CD14-positive monocyte (primary cell): Measurements from ENCODE around the gene LRRN2. TPM values are rescaled to one million over a fixed set of nuclear protein-coding genes. Genes with fewer than 3 reads are reported as not detected.

Experiments
- DNase-seq, 3 donors: peaks; one replicate each; pipeline ENCODE4 v3.0.0-alpha.2; 2011 to 2022
- H2AFZ ChIP-seq: 2 replicates; pipeline ENCODE4 v1.6.0; 2012; ENCODE audit warnings: mild to moderate bottlenecking, low read depth, low read length, inconsistent platforms; ENCODE audit not compliant: insufficient read depth, poor library complexity, severe bottlenecking
- H3K27ac ChIP-seq, 2 donors: 1 replicate in 1 of 2; 2 replicates in 1 of 2; pipeline ENCODE4 v1.5.1; 2012 to 2013; ENCODE audit warnings: low read length in 2 of 2, control low read depth in 1 of 2, inconsistent platforms in 1 of 2, low read depth in 1 of 2, mild to moderate bottlenecking in 1 of 2
- H3K27me3 ChIP-seq, 2 donors: one replicate each; pipeline versions ENCODE4 v1.6.0 to v1.6.1; 2011 to 2013; ENCODE audit warnings: low read length in 2 of 2; ENCODE audit not compliant: control insufficient read depth in 2 of 2, insufficient read depth in 2 of 2
- H3K36me3 ChIP-seq, 2 donors: replicated peaks in 1 of 2; 1 replicate in 1 of 2; 2 replicates in 1 of 2; pipeline versions ENCODE4 v1.5.1 to v1.6.1; 2012 to 2013; ENCODE audit warnings: low read length in 2 of 2, control low read depth in 1 of 2, inconsistent platforms in 1 of 2, mild to moderate bottlenecking in 1 of 2; ENCODE audit not compliant: insufficient read depth in 2 of 2, control insufficient read depth in 1 of 2
- H3K4me1 ChIP-seq, 2 donors: 1 replicate in 1 of 2; 2 replicates in 1 of 2; pipeline versions ENCODE4 v1.5.1 to v1.6.1; 2012 to 2013; ENCODE audit warnings: low read length in 2 of 2, control low read depth in 1 of 2, inconsistent platforms in 1 of 2, mild to moderate bottlenecking in 1 of 2, moderate library complexity in 1 of 2; ENCODE audit not compliant: insufficient read depth in 2 of 2, control insufficient read depth in 1 of 2
- H3K4me2 ChIP-seq: replicated peaks from 2 replicates; pipeline ENCODE3; 2012; ENCODE audit warnings: low read length, moderate library complexity, mild to moderate bottlenecking; ENCODE audit not compliant: poor library complexity, severe bottlenecking; ENCODE audit errors: extremely low read depth
- H3K4me3 ChIP-seq, 3 experiments: fragments of 200-600 bp in 1 of 3; sonication (generic) in 1 of 3; replicated peaks in 1 of 3; 1 replicate in 2 of 3; 2 replicates in 1 of 3; pipeline ENCODE4 v1.5.1; 2011 to 2013; ENCODE audit warnings: low read length in 3 of 3, mild to moderate bottlenecking in 3 of 3, control low read depth in 2 of 3, low read depth in 2 of 3, inconsistent platforms in 1 of 3, moderate library complexity in 1 of 3
- H3K79me2 ChIP-seq: 2 replicates; pipeline ENCODE4 v1.6.0; 2012; ENCODE audit warnings: mild to moderate bottlenecking, control low read depth, inconsistent platforms, low read length, moderate library complexity; ENCODE audit not compliant: insufficient read depth
- H3K9ac ChIP-seq: 2 replicates; pipeline ENCODE4 v1.6.0; 2017; ENCODE audit warnings: low read length, mild to moderate bottlenecking; ENCODE audit not compliant: insufficient read depth, poor library complexity, severe bottlenecking
- H3K9me3 ChIP-seq, 2 donors: replicated peaks in 1 of 2; 1 replicate in 1 of 2; 2 replicates in 1 of 2; pipeline versions ENCODE4 v1.5.1 to v1.6.1; 2012 to 2013; ENCODE audit warnings: low read length in 2 of 2, control low read depth in 1 of 2; ENCODE audit not compliant: control insufficient read depth in 1 of 2, insufficient read depth in 1 of 2
- H4K20me1 ChIP-seq: 2 replicates; pipeline ENCODE4 v1.6.0; 2012; ENCODE audit warnings: mild to moderate bottlenecking, low read length, control low read depth, moderate library complexity; ENCODE audit not compliant: insufficient read depth
- H3K27ac Mint-ChIP-seq, 7 donors: one replicate each; pipeline ENCODE4 v1.8.0; 2020; ENCODE audit warnings: mild to moderate bottlenecking in 7 of 7, mixed read lengths in 7 of 7, moderate library complexity in 6 of 7, inconsistent platforms in 2 of 7
- H3K27me3 Mint-ChIP-seq, 3 donors: one replicate each; pipeline ENCODE4 v1.8.0; 2021 to 2022; ENCODE audit warnings: low read depth in 3 of 3, mild to moderate bottlenecking in 3 of 3, mixed read lengths in 3 of 3, moderate library complexity in 3 of 3, inconsistent platforms in 1 of 3
- H3K36me3 Mint-ChIP-seq, 2 donors: one replicate each; pipeline ENCODE4 v1.8.0; 2020; ENCODE audit warnings: mixed read lengths in 2 of 2, inconsistent platforms in 1 of 2, mild to moderate bottlenecking in 1 of 2
- H3K4me1 Mint-ChIP-seq: one replicate; pipeline ENCODE4 v1.8.0; 2020; ENCODE audit warnings: mild to moderate bottlenecking, mixed read lengths
- H3K4me3 Mint-ChIP-seq, 2 donors: one replicate each; pipeline ENCODE4 v1.8.0; 2020; ENCODE audit warnings: mild to moderate bottlenecking in 2 of 2, mixed read lengths in 2 of 2, moderate library complexity in 1 of 2
- H3K9me3 Mint-ChIP-seq, 7 donors: one replicate each; pipeline ENCODE4 v1.8.0; 2020 to 2022; ENCODE audit warnings: mixed read lengths in 7 of 7, mild to moderate bottlenecking in 6 of 7, moderate library complexity in 6 of 7, inconsistent platforms in 2 of 7
- CTCF ChIP-seq: fragments of 200-600 bp; IDR thresholded peaks from one replicate; pipeline ENCODE4 v1.8.0; 2022; ENCODE audit warnings: antibody characterized with exemption, mild to moderate bottlenecking
- WGBS: methylation state at CpG from one replicate; pipeline ENCODE4 v1.1.5; 2013; ENCODE audit warnings: missing lambda C conversion rate; ENCODE audit not compliant: insufficient coverage; 5-methylcytosine and 5-hydroxymethylcytosine counted together
- intact Hi-C, 2 donors: fragments of 100-400 bp; cut with micrococcal nuclease; formaldehyde crosslinking; loops; one replicate each; pipeline versions ENCODE4 v1.15.0 to v1.15.1; 2023
- polyA plus RNA-seq, 3 donors: library from polyadenylated mRNA; depleted of rRNA in 1 of 3; unstranded in 2 of 3; stranded (reverse) in 1 of 3; fragments of 300-500 nt in 2 of 3; fragments of >200 nt in 1 of 3; fragmentation: Illumina TruSeq in 2 of 3; gene quantifications; 1 replicate in 2 of 3; 2 replicates in 1 of 3; pipeline ENCODE4 v1.2.3, GENCODE V29; 2012 to 2021

Gene LRRN2
- polyA plus RNA-seq, 3 donors: not detected

GRCh38 chr1:204615881-204616280 is 69.7 kb downstream of the LRRN2 start:
- Histone ChIP-seq H3K4me3 (no peak overlapping the region), H3K9ac (no peak overlapping the region), H3K27ac (no peak overlapping the region), H3K36me3 (no peaks in the 10 kb centered on the region), H2AFZ (no peak overlapping the region), H3K27me3 (no peaks in the 10 kb centered on the region), H3K9me3 (no peaks in the 10 kb centered on the region), H3K4me2 (no peak overlapping the region), H4K20me1 (no peaks in the 10 kb centered on the region), H3K79me2 (no peaks in the 10 kb centered on the region), H3K4me1 (no peaks in the 10 kb centered on the region)
- H3K27ac Mint-ChIP-seq: no peak overlapping the region
- TF ChIP-seq CTCF: no peak
- 92% methylated on average over 8 of the region's 8 CpGs for WGBS
- H3K27me3 Mint-ChIP-seq: peaks cover 2 to 7% (median 3%) of the 10 kb centered on the region in 3 donors
- H3K36me3 Mint-ChIP-seq: no peaks in the 10 kb centered on the region
- DNase-seq: no peak
- H3K9me3 Mint-ChIP-seq: no peaks in the 10 kb centered on the region
- no peak overlapping the region for H3K4me3 Mint-ChIP-seq
- no peaks in the 10 kb centered on the region for H3K4me1 Mint-ChIP-seq
- intact Hi-C loops: no loop called here

GRCh38 chr1:204613636-204614035 is 71.9 kb downstream of the LRRN2 start:
- H2AFZ ChIP-seq: no peak overlapping the region
- no peak for DNase-seq
- intact Hi-C loops: no loop called here
- H3K4me2 ChIP-seq: no peak overlapping the region
- 100% methylated on average over 1 of the region's 4 CpGs for WGBS
- no peak overlapping the region for H3K27ac Mint-ChIP-seq
- H3K27me3 Mint-ChIP-seq: peaks cover 2 to 8% (median 3%) of the 10 kb centered on the region in 3 donors
- no peaks in the 10 kb centered on the region for H4K20me1 ChIP-seq
- H3K9me3 ChIP-seq: no peaks in the 10 kb centered on the region
- no peak overlapping the region for H3K27ac ChIP-seq
- H3K4me1 ChIP-seq: no peaks in the 10 kb centered on the region
- H3K27me3 ChIP-seq: no peaks in the 10 kb centered on the region
- TF ChIP-seq CTCF: no peak
- H3K4me1 Mint-ChIP-seq: no peaks in the 10 kb centered on the region
- H3K36me3 ChIP-seq: no peaks in the 10 kb centered on the region
- H3K4me3 Mint-ChIP-seq: no peak overlapping the region
- H3K9ac ChIP-seq: no peak overlapping the region
- no peaks in the 10 kb centered on the region for H3K36me3 Mint-ChIP-seq
- no peaks in the 10 kb centered on the region for H3K79me2 ChIP-seq
- no peak overlapping the region for H3K4me3 ChIP-seq
- H3K9me3 Mint-ChIP-seq: no peaks in the 10 kb centered on the region
